ENCODE data around the gene PNMA8C.

- TF ChIP-seq CTCF (conservative IDR thresholded peaks at IDR 0.05; ENCODE audit: low read depth in 2 of 2) (no peak), EZH2 (IDR thresholded peaks at IDR 0.05; ENCODE audit: low read depth, unreplicated experiment) (no peak), REST (IDR thresholded peaks at IDR 0.05; ENCODE audit: unreplicated experiment) (no peak)
Measured at GRCh38 chr19:46391296-46392251, 37.2 kb downstream of the PNMA8C start.
